AG08395 (cell line): ENCODE results near the gene ATP13A1.
A peak's percentile ranks its signal among the peaks of the same experiment; 100 is the strongest.

Experiments used
- DNase-seq: peaks from one replicate; pipeline ENCODE4 v3.0.0; 2012; ENCODE audit warnings: mixed read lengths, low spot score

Gene ATP13A1

GRCh38 chr19:19643158-19644053 is 20.1 kb downstream of the ATP13A1 start, which contains the start of gene GMIP:
Gene GMIP, minus strand, starts transcription at chr19:19643657. Its CDS starts 128 bp downstream, at chr19:19643529.
- peak; percentile 87 for DNase-seq

DNA sequence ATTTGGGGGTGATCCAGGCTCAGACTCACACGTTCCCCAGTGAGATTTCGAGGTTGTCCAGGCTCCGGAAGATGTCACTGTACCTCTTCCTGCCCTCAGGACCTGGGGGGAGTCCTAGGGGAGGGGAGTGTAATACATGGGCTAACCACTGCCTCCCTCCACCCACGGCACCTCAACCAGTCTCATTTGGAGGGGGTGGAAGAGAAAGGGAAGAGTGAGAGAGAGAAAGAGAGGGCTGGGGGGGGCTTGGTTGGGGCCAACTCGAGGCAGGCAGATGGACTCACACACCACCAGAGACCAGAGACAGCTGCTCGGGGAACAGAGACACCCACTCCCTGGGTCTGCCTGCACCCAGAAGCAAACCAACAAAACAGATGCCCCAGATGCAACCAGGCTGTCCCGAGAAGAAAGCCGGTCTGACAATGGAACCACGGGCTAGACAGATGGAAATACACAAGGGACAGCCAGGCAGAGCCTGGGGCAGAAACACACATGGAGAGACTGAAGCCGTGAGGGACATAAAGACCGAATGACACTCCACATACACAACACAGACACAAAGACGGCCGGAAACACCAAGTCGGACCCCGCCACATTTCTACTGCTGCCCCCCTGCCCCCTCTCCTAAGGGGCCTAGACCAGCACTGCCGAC is 20.8 kb downstream of the ATP13A1 start:
- peak; percentile 40 for DNase-seq

DNA sequence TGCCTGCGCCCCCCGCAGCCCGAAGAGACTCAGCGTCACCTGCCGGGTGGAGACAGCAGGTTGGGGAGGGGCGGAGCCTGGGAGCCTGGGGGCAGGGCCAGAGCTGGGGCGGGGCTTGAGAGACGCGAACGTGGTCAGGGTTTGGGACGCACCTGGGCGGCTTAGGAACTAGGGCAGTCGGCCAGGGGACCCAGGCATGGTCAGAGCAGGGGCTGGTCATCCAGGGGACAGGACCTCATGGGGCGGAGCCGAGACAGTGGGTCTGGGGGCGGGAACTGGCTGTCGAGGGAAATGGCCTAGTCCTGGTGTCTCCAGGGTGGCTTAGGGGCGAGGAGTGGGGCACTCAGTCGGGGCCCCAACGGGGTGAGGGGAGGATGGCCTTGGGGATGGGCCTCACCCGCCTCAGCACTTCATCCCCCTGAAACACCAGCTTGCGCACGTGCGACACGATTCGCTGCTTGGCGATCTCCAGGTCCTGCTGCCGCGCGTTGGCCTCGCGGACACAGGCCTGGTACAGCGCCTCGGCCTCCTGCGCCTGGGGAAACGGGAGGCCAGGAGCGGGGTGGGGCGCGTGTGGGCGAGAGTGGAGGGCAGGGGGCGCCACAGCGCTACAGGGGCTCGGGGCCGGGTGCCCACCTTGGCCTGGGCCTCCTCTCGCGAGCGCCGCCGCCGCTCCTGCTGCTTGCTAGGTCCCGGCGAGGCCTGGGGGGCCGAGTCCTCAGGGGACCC is 25.8 kb downstream of the ATP13A1 start:
- DNase-seq, result no peak

- no peak for DNase-seq
Observed at GRCh38 chr19:19637186-19637522, 26.3 kb downstream of the ATP13A1 start.

DNA sequence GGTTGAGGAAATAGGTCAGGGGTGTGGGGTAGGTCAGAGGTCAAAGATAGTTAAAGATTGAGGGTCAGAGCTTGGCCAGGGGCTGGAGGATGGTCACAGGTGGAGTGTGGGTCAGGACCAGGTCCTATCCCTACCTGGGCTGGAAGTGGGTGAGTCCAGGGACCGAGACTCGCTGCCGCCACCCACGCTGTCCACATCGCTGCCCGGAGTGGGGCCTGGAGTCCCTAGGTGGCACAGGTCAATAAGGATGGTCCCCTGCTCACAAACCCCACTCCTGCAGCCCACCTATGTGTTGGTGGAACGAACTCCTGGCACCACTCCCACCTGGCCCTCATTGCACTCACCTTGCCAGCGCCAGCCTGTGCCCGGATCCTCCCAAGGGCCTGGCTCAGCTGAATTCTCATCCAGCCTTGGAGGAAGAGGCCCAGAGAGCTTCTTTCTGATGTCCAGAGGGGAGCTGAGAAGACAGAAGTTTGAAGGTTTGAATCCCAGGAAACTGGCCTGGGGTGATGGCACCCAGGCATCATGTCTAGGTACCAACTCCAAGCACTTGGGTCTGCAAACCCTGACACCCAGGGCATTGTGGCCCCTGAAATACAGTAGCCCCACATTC is 26.8 kb downstream of the ATP13A1 start:
- no peak for DNase-seq

DNA sequence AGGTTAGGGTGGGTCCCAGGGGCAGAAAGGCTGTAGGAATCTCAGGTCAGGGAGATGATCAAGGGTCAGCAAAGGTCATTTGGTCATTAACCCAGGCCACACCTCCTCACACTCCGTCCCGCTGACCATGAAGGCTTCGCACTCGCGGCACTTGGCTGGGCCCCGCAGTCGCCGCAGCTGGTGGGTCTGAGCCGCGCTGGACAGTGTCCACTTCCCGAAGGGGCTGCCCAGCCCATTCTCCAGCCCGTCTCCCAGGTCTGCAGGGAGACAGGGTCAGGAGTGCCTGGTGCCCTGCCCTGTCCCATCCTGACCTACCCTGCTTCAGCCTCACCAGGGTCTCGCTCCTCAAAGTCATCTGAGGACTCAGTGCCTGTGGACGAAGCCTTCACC is 28.2 kb downstream of the ATP13A1 start:
- no peak for DNase-seq

- DNase-seq, result no peak
Observed at GRCh38 chr19:19634516-19635312, 28.8 kb downstream of the ATP13A1 start.

GRCh38 chr19:19633711-19634515 is 29.6 kb downstream of the ATP13A1 start:
- DNase-seq, result no peak

GRCh38 chr19:19632661-19633060 is 30.8 kb downstream of the ATP13A1 start:
- DNase-seq, result no peak

GRCh38 chr19:19631346-19631745 is 32.1 kb downstream of the ATP13A1 start:
- DNase-seq, result no peak

DNA sequence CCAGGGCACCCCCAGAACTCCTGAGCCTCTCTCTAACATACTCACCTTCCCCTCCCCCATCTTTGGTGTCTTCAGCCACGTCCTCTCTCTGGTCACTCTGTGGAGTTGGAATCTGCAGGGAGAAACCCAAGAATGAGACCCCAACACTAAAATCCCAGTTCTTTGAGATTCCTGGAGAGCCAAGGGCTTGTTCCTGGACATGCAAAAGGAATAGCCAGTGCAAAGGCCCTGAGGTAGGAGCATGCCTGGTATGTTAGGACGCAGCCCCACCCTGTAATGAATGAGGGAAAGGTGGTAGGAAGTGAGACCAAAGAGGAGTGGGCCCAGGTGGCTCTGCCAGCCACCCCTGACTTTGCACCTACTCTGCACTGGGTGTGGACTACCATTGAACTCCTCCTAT is 33.0 kb downstream of the ATP13A1 start:
- DNase-seq, result no peak

DNA sequence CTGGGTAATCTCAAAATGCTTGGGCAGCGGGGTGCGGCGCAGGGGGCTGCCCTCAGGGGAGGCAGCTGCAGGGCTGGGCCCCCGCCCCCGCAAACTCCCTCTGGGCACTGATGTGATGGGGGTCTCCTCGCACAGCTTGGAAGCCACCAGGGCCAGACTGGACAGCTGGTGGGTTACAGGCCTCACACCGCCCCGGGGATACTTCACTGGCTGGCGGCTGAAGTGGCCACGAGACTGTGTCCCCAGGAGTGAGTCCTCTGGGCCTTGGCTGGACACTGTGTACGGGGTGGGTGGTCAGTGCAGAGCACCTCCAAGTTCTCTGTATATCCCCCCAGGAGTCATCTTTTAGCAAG is 33.4 kb downstream of the ATP13A1 start:
- DNase-seq, result no peak

DNA sequence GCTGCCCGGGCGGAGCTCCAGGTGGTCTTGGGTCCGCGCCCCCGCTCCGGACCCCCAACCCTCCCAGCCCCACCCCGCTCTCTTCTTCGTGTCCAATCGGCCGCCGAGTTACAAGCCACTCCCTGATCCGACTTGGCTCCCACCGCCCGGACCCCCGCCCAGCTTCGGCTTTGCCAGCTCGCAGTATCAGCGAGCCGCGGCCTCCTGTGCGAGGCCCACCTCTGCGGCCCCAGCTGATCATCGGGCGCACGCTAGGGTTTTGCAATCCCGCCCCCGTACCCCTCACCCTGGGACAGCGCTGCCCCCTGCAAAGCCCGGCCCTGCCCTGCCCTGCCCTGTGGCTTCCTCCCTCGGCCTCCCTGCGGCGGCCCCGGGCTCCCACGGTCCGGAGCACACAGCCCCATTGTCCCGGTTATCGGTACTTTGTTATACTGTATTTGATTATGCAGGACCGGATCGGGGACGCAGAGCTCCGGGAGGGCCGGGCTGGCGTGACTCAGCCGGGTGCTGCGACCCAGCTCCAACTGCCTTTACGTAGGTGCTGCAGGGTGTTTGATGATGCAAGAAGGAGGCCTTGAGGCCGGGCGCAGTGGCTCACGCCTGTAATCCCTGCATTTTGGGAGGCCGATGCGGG is 34.9 kb downstream of the ATP13A1 start:
- DNase-seq, result no peak

DNA sequence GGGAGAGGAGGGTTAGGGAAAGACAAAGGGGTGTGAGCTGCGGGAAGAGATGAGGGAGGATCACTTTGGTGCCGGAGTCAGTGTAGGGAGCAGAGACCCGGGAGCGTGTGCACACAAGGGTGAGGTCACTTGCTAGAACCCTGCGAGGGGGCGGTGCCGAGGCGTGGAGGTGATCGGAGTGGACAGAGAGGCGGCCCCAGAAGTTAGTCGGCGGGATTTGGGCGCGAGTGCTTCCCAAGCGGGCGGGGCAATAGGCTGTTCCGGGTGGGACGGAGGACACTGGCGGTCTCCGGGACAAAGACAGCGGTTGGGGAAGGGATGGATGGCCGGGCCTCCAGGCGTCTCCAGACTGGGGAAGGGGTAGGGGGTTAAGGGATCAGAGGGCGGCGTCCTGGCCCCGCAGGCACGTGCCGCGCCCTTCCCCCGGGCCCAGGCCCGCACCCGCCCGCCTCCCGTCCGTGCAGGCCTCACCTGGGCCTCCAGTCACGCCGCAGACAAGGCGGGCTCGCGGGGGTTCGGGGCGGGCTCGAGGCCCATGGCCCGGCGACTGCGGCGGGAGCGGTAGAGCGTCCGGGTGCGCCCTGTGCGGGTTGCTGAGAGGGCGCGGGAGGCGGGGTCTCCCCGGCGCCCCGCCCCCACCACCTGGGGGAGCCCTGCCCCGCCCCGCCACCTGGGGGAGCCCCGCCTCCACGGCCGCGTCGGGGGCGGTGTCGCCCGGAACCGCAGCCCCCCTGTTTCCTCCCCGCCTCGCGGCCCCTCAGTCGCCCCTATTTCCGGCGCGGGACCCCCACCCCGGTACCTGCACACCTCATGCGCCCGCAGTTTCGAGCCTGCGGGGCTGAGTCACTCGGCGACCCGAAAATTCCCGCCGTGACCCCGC is 35.6 kb downstream of the ATP13A1 start, which contains the start of gene LPAR2:
TSS of gene LPAR2 (minus strand) at position 600 of the 880 bp plus-strand sequence. CDS start 945 bp downstream, outside the sequence.
- peak; percentile 41 for DNase-seq

DNA sequence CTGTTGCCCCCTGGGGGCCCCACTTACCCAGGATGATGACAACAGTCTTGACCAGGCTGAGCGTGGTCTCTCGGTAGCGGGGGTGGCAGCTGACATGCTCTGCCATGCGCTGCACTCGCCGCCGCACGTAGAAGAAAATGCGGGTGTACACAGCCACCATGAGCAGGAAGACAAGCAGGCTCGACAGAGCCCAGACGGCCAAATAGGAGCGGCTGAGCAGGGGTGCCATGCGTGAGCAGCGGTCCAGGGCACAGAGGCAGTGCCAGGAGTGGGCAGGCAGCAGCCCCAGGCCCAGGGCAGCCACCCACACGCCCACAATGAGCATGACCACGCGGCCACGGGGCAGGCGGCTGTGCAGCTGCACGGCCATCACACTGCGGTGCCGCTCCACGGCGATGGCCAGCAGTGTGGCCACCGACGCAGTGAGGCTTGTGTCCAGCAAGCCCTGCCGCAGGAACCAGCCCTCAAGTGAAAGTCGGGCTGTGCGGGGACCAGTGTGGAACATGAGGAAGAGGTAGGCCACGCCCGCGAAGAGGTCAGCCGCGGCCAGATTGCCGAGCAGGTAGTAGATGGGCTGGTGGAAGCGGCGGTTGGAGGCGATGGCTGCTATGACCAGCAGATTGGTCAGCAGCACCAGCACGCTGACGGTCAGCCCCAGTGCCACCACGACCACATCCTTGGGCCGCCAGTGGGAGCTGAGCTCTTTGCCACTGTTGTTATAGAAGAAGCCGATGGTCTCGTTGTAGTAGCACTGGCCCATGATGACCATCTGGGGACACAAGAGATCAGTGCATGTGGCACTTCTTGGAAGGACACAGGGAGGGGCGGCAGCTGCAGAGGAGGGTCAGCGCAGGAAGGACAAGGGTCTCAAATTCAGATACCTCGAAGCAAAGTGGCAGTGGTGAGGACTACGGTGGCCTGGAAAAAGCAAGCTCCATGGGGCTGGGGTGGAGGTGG is 36.7 kb downstream of the ATP13A1 start:
- DNase-seq, result no peak

- no peak for DNase-seq
Observed at GRCh38 chr19:19624032-19624570, 39.4 kb downstream of the ATP13A1 start.

DNA sequence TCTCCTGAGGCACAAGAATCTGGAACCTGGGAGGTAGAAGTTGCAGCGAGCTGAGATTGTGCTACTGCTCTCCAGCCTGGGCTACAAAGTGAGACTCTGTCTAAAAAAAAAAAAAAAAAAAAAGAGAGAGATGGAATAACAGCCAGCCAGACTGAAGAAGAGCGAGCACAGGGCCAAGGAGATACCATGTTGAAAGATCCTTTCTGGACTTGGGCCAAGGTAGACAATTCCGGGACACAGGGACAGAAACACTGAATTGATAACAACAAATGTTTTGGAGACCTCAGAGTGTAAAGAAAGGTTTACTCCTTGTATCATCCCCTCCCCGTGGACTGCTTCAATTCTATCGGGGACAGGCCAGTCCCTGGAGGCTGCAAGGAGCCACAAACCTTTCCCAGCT is 40.1 kb downstream of the ATP13A1 start:
- DNase-seq, result no peak

DNA sequence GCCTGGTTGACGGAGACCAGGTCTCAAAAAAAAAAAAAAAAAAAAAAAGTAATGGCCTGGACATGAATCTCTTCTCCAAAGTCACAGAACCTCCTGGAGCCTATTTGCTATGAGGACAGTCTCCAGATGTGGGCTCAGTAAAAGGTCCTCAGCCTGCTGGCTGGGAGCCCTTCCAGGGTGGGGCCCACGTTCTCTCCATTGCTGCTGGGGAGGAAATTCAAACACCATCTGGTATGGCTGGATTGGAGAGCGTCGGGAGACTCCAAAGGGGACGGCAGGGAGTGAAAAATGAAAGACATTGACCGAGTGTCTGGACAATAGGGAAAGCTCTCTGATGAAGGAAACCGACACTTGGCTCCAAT is 43.6 kb downstream of the ATP13A1 start:
- no peak for DNase-seq
